IPS-15b (cell line): Measurements from ENCODE around the gene LRRC14B.

Source experiments
- H3K27me3 ChIP-seq: one replicate; pipeline ENCODE4 v1.6.1; 2013; ENCODE audit warnings: low read length; ENCODE audit not compliant: control insufficient read depth, insufficient read depth
- H3K36me3 ChIP-seq: one replicate; pipeline ENCODE4 v1.6.1; 2013; ENCODE audit warnings: low read length; ENCODE audit not compliant: control insufficient read depth, insufficient read depth
- H3K4me1 ChIP-seq: one replicate; pipeline ENCODE4 v1.6.1; 2013; ENCODE audit warnings: mild to moderate bottlenecking, low read length; ENCODE audit not compliant: control insufficient read depth, insufficient read depth
- H3K4me3 ChIP-seq: one replicate; pipeline ENCODE4 v1.5.1; 2013; ENCODE audit warnings: low read depth, low read length
- H3K9ac ChIP-seq: one replicate; pipeline ENCODE4 v1.6.1; 2013; ENCODE audit warnings: low read depth, mild to moderate bottlenecking, low read length
- H3K9me3 ChIP-seq: one replicate; pipeline ENCODE4 v1.6.1; 2013; ENCODE audit warnings: mild to moderate bottlenecking, low read length; ENCODE audit not compliant: control insufficient read depth, insufficient read depth

LRRC14B gene

GRCh38 chr5:191036-191948 lies at the start of gene LRRC14B:
Gene LRRC14B, plus strand, starts transcription at chr5:191495. Its CDS starts 44 bp downstream, at chr5:191539.
- Histone ChIP-seq H3K9ac (no peak within 1 kb of the TSS), H3K4me1 (peaks cover 3% of the 10 kb centered on the region), H3K9me3 (no peaks in the 10 kb centered on the region), H3K36me3 (peaks cover 2% of the 10 kb centered on the region), H3K4me3 (no peak within 1 kb of the TSS), H3K27me3 (no peaks in the 10 kb centered on the region)

GRCh38 chr5:141761-142160 lies 49.5 kb upstream of the LRRC14B start:
- H3K9me3 ChIP-seq = peaks cover 1% of the 10 kb centered on the region
- H3K27me3 ChIP-seq = no peaks in the 10 kb centered on the region
- peaks cover 21% of the 10 kb centered on the region for H3K36me3 ChIP-seq
- no peak overlapping the region for H3K4me3 ChIP-seq
- no peaks in the 10 kb centered on the region for H3K4me1 ChIP-seq
- H3K9ac ChIP-seq = no peak overlapping the region

- no peaks in the 10 kb centered on the region for H3K4me1 ChIP-seq
- H3K36me3 ChIP-seq = peaks cover 27% of the 10 kb centered on the region
- no peaks in the 10 kb centered on the region for H3K27me3 ChIP-seq
- H3K9ac ChIP-seq = no peak overlapping the region
- no peak overlapping the region for H3K4me3 ChIP-seq
- peaks cover 7% of the 10 kb centered on the region for H3K9me3 ChIP-seq
These were observed 49.0 kb upstream of the LRRC14B start for GRCh38 chr5:142246-142810.

- Histone ChIP-seq H3K4me3 (no peak overlapping the region), H3K9ac (no peak overlapping the region), H3K27me3 (no peaks in the 10 kb centered on the region), H3K4me1 (no peaks in the 10 kb centered on the region), H3K36me3 (peaks cover 31% of the 10 kb centered on the region), H3K9me3 (peaks cover 9% of the 10 kb centered on the region)
These were observed 48.3 kb upstream of the LRRC14B start for GRCh38 chr5:143041-143440.

GRCh38 chr5:144941-145340 lies 46.4 kb upstream of the LRRC14B start:
- Histone ChIP-seq H3K27me3 (no peaks in the 10 kb centered on the region), H3K9me3 (peaks cover 11% of the 10 kb centered on the region), H3K9ac (no peak overlapping the region), H3K4me1 (no peaks in the 10 kb centered on the region), H3K4me3 (no peak overlapping the region), H3K36me3 (peaks cover 31% of the 10 kb centered on the region)

GRCh38 chr5:145585-146323 lies 45.5 kb upstream of the LRRC14B start:
- Histone ChIP-seq H3K27me3 (no peaks in the 10 kb centered on the region), H3K4me3 (no peak overlapping the region), H3K9ac (no peak overlapping the region), H3K4me1 (no peaks in the 10 kb centered on the region), H3K9me3 (peaks cover 11% of the 10 kb centered on the region), H3K36me3 (peaks cover 31% of the 10 kb centered on the region)

- Histone ChIP-seq H3K9me3 (peaks cover 11% of the 10 kb centered on the region), H3K4me1 (no peaks in the 10 kb centered on the region), H3K27me3 (no peaks in the 10 kb centered on the region), H3K4me3 (no peak overlapping the region), H3K36me3 (peaks cover 25% of the 10 kb centered on the region), H3K9ac (no peak overlapping the region)
These were observed 43.5 kb upstream of the LRRC14B start for GRCh38 chr5:147751-148150.

- Histone ChIP-seq H3K36me3 (peaks cover 21% of the 10 kb centered on the region), H3K4me3 (no peak overlapping the region), H3K9me3 (peaks cover 11% of the 10 kb centered on the region), H3K27me3 (no peaks in the 10 kb centered on the region), H3K9ac (no peak overlapping the region), H3K4me1 (no peaks in the 10 kb centered on the region)
These were observed 41.4 kb upstream of the LRRC14B start for GRCh38 chr5:149745-150485.

GRCh38 chr5:150746-151145 lies 40.5 kb upstream of the LRRC14B start:
- H3K4me3 ChIP-seq = no peak overlapping the region
- H3K27me3 ChIP-seq = no peaks in the 10 kb centered on the region
- H3K36me3 ChIP-seq = peaks cover 26% of the 10 kb centered on the region
- no peaks in the 10 kb centered on the region for H3K4me1 ChIP-seq
- H3K9ac ChIP-seq = no peak overlapping the region
- peaks cover 11% of the 10 kb centered on the region for H3K9me3 ChIP-seq

- Histone ChIP-seq H3K4me3 (no peak overlapping the region), H3K9ac (no peak overlapping the region), H3K4me1 (no peaks in the 10 kb centered on the region), H3K36me3 (peaks cover 33% of the 10 kb centered on the region), H3K27me3 (no peaks in the 10 kb centered on the region), H3K9me3 (peaks cover 7% of the 10 kb centered on the region)
These were observed 39.2 kb upstream of the LRRC14B start for GRCh38 chr5:152077-152476.

- H3K9ac ChIP-seq = no peak overlapping the region
- H3K4me3 ChIP-seq = no peak overlapping the region
- H3K4me1 ChIP-seq = no peaks in the 10 kb centered on the region
- peaks cover 36% of the 10 kb centered on the region for H3K36me3 ChIP-seq
- no peaks in the 10 kb centered on the region for H3K9me3 ChIP-seq
- H3K27me3 ChIP-seq = no peaks in the 10 kb centered on the region
These were observed 38.0 kb upstream of the LRRC14B start for GRCh38 chr5:153256-153655.
